PC-9 (cell line): ENCODE measurements around the gene B4GALNT1. TPM values are rescaled to one million over a fixed set of nuclear protein-coding genes. Genes with fewer than 3 reads are reported as not detected.
"Not testable (repeated sequence)": the region's sequence is repeated elsewhere in the genome, so short reads cannot be mapped to it uniquely, and the experiment has no call there.

Experiments
- BruUV-seq: library from RNA; stranded (reverse); fragments of 400-500 nt; replicated peaks from 2 replicates; lab custom pipeline; 2021; lab: Mats Ljungman, UMichigan
- CTCF ChIA-PET: fragments of 300-600 bp; sonication (Branson Sonifier 250); formaldehyde crosslinking; loops from one replicate; lab custom pipeline; 2022; ENCODE audit warnings: antibody characterized with exemption; lab: Charles Lee
- POLR2A ChIA-PET: fragments of 300-600 bp; sonication (Branson Sonifier 250); formaldehyde crosslinking; loops from one replicate; lab custom pipeline; 2022; ENCODE audit warnings: antibody characterized with exemption; ENCODE audit not compliant: unreplicated experiment; lab: Charles Lee
- DNase-seq, 2 experiments: peaks; one replicate each; pipeline versions ENCODE4 v3.0.0 to v3.0.0-alpha.2; 2015 to 2022; ENCODE audit warnings: mixed read lengths in 1 of 2
- H2AFZ ChIP-seq: fragments of 200-600 bp; sonication (generic); 2 replicates; pipeline ENCODE4 v1.8.1; 2017; ENCODE audit warnings: antibody characterized with exemption
- H3F3A ChIP-seq: fragments of 200-600 bp; sonication (generic); 2 replicates; pipeline ENCODE4 v1.8.1; 2017; ENCODE audit warnings: antibody characterized with exemption, mild to moderate bottlenecking, low read depth; ENCODE audit not compliant: insufficient read depth
- H3K27ac ChIP-seq: fragments of 200-600 bp; sonication (generic); 2 replicates; pipeline ENCODE4 v1.6.1; 2016; ENCODE audit warnings: mixed run types
- H3K27me3 ChIP-seq: fragments of 200-600 bp; sonication (generic); 2 replicates; pipeline ENCODE4 v1.6.1; 2016; ENCODE audit warnings: low read depth, mixed run types; ENCODE audit not compliant: insufficient read depth
- H3K36me3 ChIP-seq: fragments of 200-600 bp; sonication (generic); 2 replicates; pipeline ENCODE4 v1.6.1; 2016; ENCODE audit warnings: low read depth, mixed run types
- H3K4me1 ChIP-seq: fragments of 200-600 bp; sonication (generic); replicated peaks from 2 replicates; pipeline ENCODE4 v1.6.1; 2016; ENCODE audit warnings: mixed run types; ENCODE audit not compliant: insufficient read depth
- H3K4me2 ChIP-seq: fragments of 200-600 bp; sonication (generic); 2 replicates; pipeline ENCODE4 v1.6.1; 2017; ENCODE audit warnings: mixed run types
- H3K4me3 ChIP-seq: fragments of 200-600 bp; sonication (generic); 2 replicates; pipeline ENCODE4 v1.6.1; 2016; ENCODE audit warnings: mixed run types
- H3K79me2 ChIP-seq: fragments of 200-600 bp; sonication (generic); 2 replicates; pipeline ENCODE4 v1.6.1; 2017; ENCODE audit warnings: low read depth, mixed run types
- H3K9me2 ChIP-seq: fragments of 200-600 bp; sonication (generic); 2 replicates; pipeline ENCODE4 v1.8.1; 2017; ENCODE audit warnings: mild to moderate bottlenecking; ENCODE audit not compliant: insufficient read depth
- H3K9me3 ChIP-seq: fragments of 200-600 bp; sonication (generic); 2 replicates; pipeline ENCODE4 v1.8.1; 2016; ENCODE audit warnings: low read depth; ENCODE audit not compliant: insufficient read depth
- H4K20me1 ChIP-seq: fragments of 200-600 bp; sonication (generic); 2 replicates; pipeline ENCODE4 v1.8.1; 2017; ENCODE audit not compliant: insufficient read depth
- CTCF ChIP-seq: fragments of 200-600 bp; sonication (generic); conservative IDR thresholded peaks from 2 replicates; pipeline ENCODE4 v1.6.1; 2017; ENCODE audit warnings: mixed run types, antibody characterized with exemption, mild to moderate bottlenecking, moderate library complexity
- EZH2 ChIP-seq: fragments of 200-600 bp; sonication (generic); IDR thresholded peaks from 2 replicates; pipeline ENCODE4 v1.8.0; 2017; ENCODE audit warnings: antibody characterized with exemption, low read depth
- intact Hi-C: fragments of 100-400 bp; cut with micrococcal nuclease; formaldehyde crosslinking; loops from one replicate; pipeline ENCODE4 v1.10.0; 2022; ENCODE audit not compliant: unreplicated experiment
- total RNA-seq: library from RNA; stranded (reverse); gene quantifications from 2 replicates; pipeline ENCODE4 v1.2.3, GENCODE V29; 2021

The B4GALNT1 gene
- total RNA-seq, 1 experiment from 2014 or later: 15.0 TPM

GRCh38 chr12:57619434-57620244, 13.4 kb downstream of the B4GALNT1 start:
- ChIA-PET POLR2A (interaction anchor here (0.6 kb wide), 1 partner anchor 101 kb away, joined by 3 read pairs; no protein-coding TSS in a partner anchor), CTCF (no interaction called here)
- intact Hi-C loops: no loop called here
- H2AFZ ChIP-seq: no peak overlapping the region
- no peaks in the 10 kb centered on the region for H3K36me3 ChIP-seq
- BruUV-seq: no TSS peak
- no peaks in the 10 kb centered on the region for H3F3A ChIP-seq
- H4K20me1 ChIP-seq: no peaks in the 10 kb centered on the region
- H3K4me3 ChIP-seq: no peak overlapping the region
- no peaks in the 10 kb centered on the region for H3K79me2 ChIP-seq
- no peaks in the 10 kb centered on the region for H3K4me1 ChIP-seq
- TF ChIP-seq EZH2 (no peak), CTCF (no peak)
- H3K9me2 ChIP-seq: no peaks in the 10 kb centered on the region
- H3K27ac ChIP-seq: no peak overlapping the region
- peaks cover 95% of the 10 kb centered on the region for H3K27me3 ChIP-seq
- no peaks in the 10 kb centered on the region for H3K9me3 ChIP-seq
- no peak for DNase-seq
- no peak overlapping the region for H3K4me2 ChIP-seq

GRCh38 chr12:57618966-57619433, 14.0 kb downstream of the B4GALNT1 start:
- Histone ChIP-seq H3K79me2 (no peaks in the 10 kb centered on the region), H3K4me3 (no peak overlapping the region), H3K9me3 (no peaks in the 10 kb centered on the region), H3K27me3 (peaks cover 97% of the 10 kb centered on the region), H3F3A (no peaks in the 10 kb centered on the region), H3K4me2 (no peak overlapping the region), H3K36me3 (no peaks in the 10 kb centered on the region), H4K20me1 (no peaks in the 10 kb centered on the region), H3K4me1 (no peaks in the 10 kb centered on the region), H3K27ac (no peak overlapping the region), H3K9me2 (no peaks in the 10 kb centered on the region), H2AFZ (no peak overlapping the region)
- TF ChIP-seq EZH2: no peak
- no peak for TF ChIP-seq CTCF
- intact Hi-C loops: no loop called here
- no TSS peak for BruUV-seq
- POLR2A ChIA-PET: no interaction called here
- DNase-seq: no peak
- CTCF ChIA-PET: no interaction called here

- H3K9me2 ChIP-seq, H3K4me2 ChIP-seq, H3F3A ChIP-seq, POLR2A ChIA-PET, DNase-seq, H3K27ac ChIP-seq, BruUV-seq, H3K36me3 ChIP-seq, intact Hi-C loops, H3K9me3 ChIP-seq, H3K4me3 ChIP-seq, H3K79me2 ChIP-seq, H2AFZ ChIP-seq, H3K4me1 ChIP-seq, CTCF ChIA-PET, H4K20me1 ChIP-seq: not testable (repeated sequence)
- peaks cover 98% of the 10 kb centered on the region for H3K27me3 ChIP-seq
These were observed 14.6 kb downstream of the B4GALNT1 start for GRCh38 chr12:57618431-57618830.
